Neural progenitor cell (in vitro differentiated cells): ENCODE results near the gene ID1.

ENCODE experiments used
- CTCF ChIP-seq: fragments of 200-600 bp; sonication (generic); IDR thresholded peaks from 2 replicates; pipeline ENCODE4 v1.5.1; 2017; ENCODE audit warnings: antibody characterized with exemption, mild to moderate bottlenecking
- EZH2 ChIP-seq: fragments of 200-600 bp; sonication (generic); IDR thresholded peaks from 2 replicates; pipeline ENCODE4 v1.6.1; 2017; ENCODE audit warnings: antibody characterized with exemption, mild to moderate bottlenecking, moderate library complexity

DNA sequence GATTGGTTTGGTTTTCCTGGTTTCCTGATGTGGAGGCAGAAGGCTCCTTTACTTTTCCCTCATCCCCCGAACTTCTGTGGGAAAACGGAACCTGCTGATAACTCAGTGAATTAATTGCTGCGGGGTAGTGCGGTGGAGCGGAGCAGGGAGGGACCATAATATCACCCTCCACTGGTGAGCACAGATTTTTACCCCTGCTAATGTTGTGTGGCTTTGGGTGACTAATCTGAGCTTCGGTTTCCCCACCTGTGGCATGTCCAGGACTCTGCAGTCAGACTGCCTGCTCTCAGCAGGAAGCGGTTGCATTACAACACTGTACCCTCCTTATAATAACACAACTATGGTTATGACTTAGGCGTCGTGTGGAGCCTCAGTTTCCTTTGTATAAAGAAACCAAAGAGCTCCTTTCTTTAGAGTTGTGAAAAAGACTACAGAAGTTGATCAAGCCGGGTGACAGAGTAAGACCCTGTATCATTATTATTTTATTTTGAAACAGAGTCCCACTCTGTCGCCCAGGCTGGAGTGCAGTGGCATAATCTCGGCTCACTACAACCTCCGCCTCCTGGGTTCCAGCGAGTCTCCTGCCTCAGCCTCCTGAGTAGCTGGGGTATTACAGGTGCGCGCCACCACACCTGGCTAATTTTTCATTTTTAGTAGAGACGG lies 2.2 kb upstream of the ID1 start:
- TF ChIP-seq EZH2 (no peak), CTCF (no peak)
